Activated gamma-delta T cell (primary cell): ENCODE results near the gene SNX1.

Experiments used
- DNase-seq: peaks from one replicate; lab custom pipeline; 2025; lab: John Stamatoyannopoulos, UW

Gene SNX1

GRCh38 chr15:64163659-64164362 is 68.0 kb downstream of the SNX1 start:
- no peak for DNase-seq

GRCh38 chr15:64164436-64164835 is 68.7 kb downstream of the SNX1 start:
- no peak for DNase-seq

- DNase-seq: no peak
These were observed 70.5 kb downstream of the SNX1 start for GRCh38 chr15:64166102-64166890.

- DNase-seq: no peak
These were observed 84.5 kb downstream of the SNX1 start for GRCh38 chr15:64180235-64180824.

GRCh38 chr15:64182859-64183370 is 87.1 kb downstream of the SNX1 start:
- no peak for DNase-seq

GRCh38 chr15:64185146-64185911 is 89.5 kb downstream of the SNX1 start:
- DNase-seq: no peak

- DNase-seq: no peak
These were observed 91.8 kb downstream of the SNX1 start for GRCh38 chr15:64187396-64188191.
